ENCODE measurements around the gene ZBTB7C. TPM values are rescaled to one million over a fixed set of nuclear protein-coding genes. Genes with fewer than 3 reads are reported as not detected.

Gene ZBTB7C
- total and polyA plus RNA-seq, 2 of the 4 experiments (the other 2 are of a cell fraction), result not detected

- Histone ChIP-seq H3K4ac (ENCODE audit: low read depth, low read length) (no peak overlapping the region), H3K4me1 (ENCODE audit: control insufficient read depth, insufficient read depth, low read length) (no peaks in the 10 kb centered on the region), H3K4me3 (ENCODE audit: insufficient read depth, low read depth, low read length) (no peak overlapping the region), H4K91ac (ENCODE audit: insufficient read depth, low read depth, low read length) (no peak overlapping the region), H3K14ac (replicated peaks; ENCODE audit: low read depth, low read length) (no peak overlapping the region), H3K9ac (ENCODE audit: low read depth, low read length) (no peak overlapping the region), H2BK5ac (ENCODE audit: low read depth, low read length, poor library complexity, severe bottlenecking) (no peak overlapping the region), H3K23ac (ENCODE audit: low read depth, low read length) (no peak overlapping the region), H3K56ac (ENCODE audit: extremely low read depth, insufficient read depth, low read length) (no peak overlapping the region), H2AFZ (replicated peaks; ENCODE audit: low read length, poor library complexity) (no peak overlapping the region), H3K27ac (ENCODE audit: insufficient read depth, low read length) (no peak overlapping the region), H3K79me1 (ENCODE audit: low read depth in 1 of 2, low read length in 2 of 2) (no peaks in the 10 kb centered on the region), H2AK5ac (ENCODE audit: low read depth, low read length) (no peak overlapping the region), H3K4me2 (ENCODE audit: low read depth, low read length) (no peak overlapping the region), H2BK120ac (ENCODE audit: low read depth, low read length) (no peak overlapping the region), H3K9me3 (ENCODE audit: control insufficient read depth, insufficient read depth, low read length) (no peaks in the 10 kb centered on the region), H3K9me1 (ENCODE audit: insufficient read depth, low read length) (no peaks in the 10 kb centered on the region), H3K27me3 (ENCODE audit: control insufficient read depth, insufficient read depth, low read length) (peaks cover 12% of the 10 kb centered on the region), H3K36me3 (ENCODE audit: control insufficient read depth, insufficient read depth, low read length) (no peaks in the 10 kb centered on the region), H4K8ac (ENCODE audit: low read depth in 2 of 2, low read length in 2 of 2) (no peak overlapping the region), H2AK9ac (replicated peaks; ENCODE audit: low read depth, low read length, poor library complexity) (no peak overlapping the region), H2BK20ac (ENCODE audit: low read depth, low read length) (no peak overlapping the region), H4K20me1 (ENCODE audit: insufficient read depth, low read length) (no peaks in the 10 kb centered on the region), H3K18ac (ENCODE audit: low read depth, low read length) (no peak overlapping the region), H4K5ac (ENCODE audit: low read depth, low read length) (no peak overlapping the region), H2BK15ac (ENCODE audit: low read depth, low read length) (no peak overlapping the region)
- WGBS, 2 experiments (ENCODE audit: extremely low coverage in 2 of 2, insufficient read length in 1 of 2), result 20% methylated on average over 1 of the region's 3 CpGs; no CpG with 5 or more reads in 1 of the 2 experiments
- no peak for ATAC-seq (ENCODE audit: low read depth)
- intact Hi-C loops (cut with micrococcal nuclease) (no loop called here), in situ Hi-C loops (cut with MboI; ENCODE audit: low sequenced_read_pairs) (no loop called here), dilution Hi-C loops (cut with HindIII; ENCODE audit: low sequenced_read_pairs, unreplicated experiment) (no loop called here)
- CTCF ChIA-PET, result interaction anchor here (1.4 kb wide), 1 partner anchor 265 kb away, joined by 3 read pairs; no protein-coding TSS in a partner anchor
- no peak for DNase-seq
- TF ChIP-seq MXI1 (IDR thresholded peaks at IDR 0.05; ENCODE audit: borderline replicate concordance, low read depth, low read length) (no peak), ELK1 (IDR thresholded peaks at IDR 0.05; ENCODE audit: borderline replicate concordance, low read depth, low read length) (no peak), POLR2A (IDR thresholded peaks at IDR 0.05; ENCODE audit: low read depth, low read length) (no peak), MAZ (IDR thresholded peaks at IDR 0.05; ENCODE audit: borderline replicate concordance, low read depth, low read length) (no peak), RAD21 (IDR thresholded peaks at IDR 0.05; ENCODE audit: low read length) (no peak), USF2 (IDR thresholded peaks at IDR 0.05; ENCODE audit: low read depth, low read length) (no peak), CTCF (conservative IDR thresholded peaks at IDR 0.05; ENCODE audit: low read depth, low read length) (no peak), NFE2L2 (IDR thresholded peaks at IDR 0.05; ENCODE audit: low read depth, low read length) (no peak), BHLHE40 (IDR thresholded peaks at IDR 0.05; ENCODE audit: low read depth, low read length) (no peak), FOS (IDR thresholded peaks at IDR 0.05; ENCODE audit: low read depth, low read length) (no peak), MAFK (IDR thresholded peaks at IDR 0.05; ENCODE audit: low read depth, low read length) (no peak), CEBPB (IDR thresholded peaks at IDR 0.05; ENCODE audit: low read depth, low read length) (no peak), RCOR1 (IDR thresholded peaks at IDR 0.05; ENCODE audit: insufficient replicate concordance, low read length) (no peak), SMC3 (IDR thresholded peaks at IDR 0.05; ENCODE audit: low read depth, low read length) (no peak)
- POLR2A ChIA-PET (ENCODE audit: unreplicated experiment), result no interaction called here
- no TSS peak for BruUV-seq (replicated peaks)
Observed at GRCh38 chr18:48181087-48181823, 227.9 kb downstream of the ZBTB7C start.
